GM21825 (cell line): ENCODE measurements around the gene TMEM178B.
"Not testable (repeated sequence)": the region's sequence is repeated elsewhere in the genome, so short reads cannot be mapped to it uniquely, and the experiment has no call there.

ENCODE experiments used
- ATAC-seq: cut with Tn5 transposase; IDR thresholded peaks from one replicate; pipeline ENCODE4 v1.9.1; 2021; ENCODE audit warnings: mild to moderate bottlenecking, moderate library complexity; ENCODE audit not compliant: unreplicated experiment

The TMEM178B gene

GRCh38 chr7:141132671-141133070, 58.8 kb downstream of the TMEM178B start:
- ATAC-seq = no peak

DNA sequence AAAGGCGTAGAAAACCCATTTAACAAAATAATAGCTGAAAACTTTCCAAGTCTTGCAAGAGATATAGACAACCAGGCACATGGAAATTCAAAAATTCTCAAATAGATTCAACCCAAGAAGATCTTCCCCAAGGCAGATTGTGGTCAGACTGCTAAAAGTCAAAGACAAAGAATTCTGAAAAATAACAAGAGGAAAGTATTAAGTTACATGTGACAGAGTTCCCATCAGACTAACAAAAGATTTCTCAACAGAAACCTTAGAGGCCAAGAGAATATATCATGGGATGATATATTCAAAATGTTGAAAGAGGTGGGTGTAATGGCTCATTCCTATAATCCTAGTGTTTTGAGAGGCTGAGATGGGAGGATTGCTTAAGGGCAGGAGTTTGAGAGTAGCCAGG, 59.8 kb downstream of the TMEM178B start:
- no peak for ATAC-seq

DNA sequence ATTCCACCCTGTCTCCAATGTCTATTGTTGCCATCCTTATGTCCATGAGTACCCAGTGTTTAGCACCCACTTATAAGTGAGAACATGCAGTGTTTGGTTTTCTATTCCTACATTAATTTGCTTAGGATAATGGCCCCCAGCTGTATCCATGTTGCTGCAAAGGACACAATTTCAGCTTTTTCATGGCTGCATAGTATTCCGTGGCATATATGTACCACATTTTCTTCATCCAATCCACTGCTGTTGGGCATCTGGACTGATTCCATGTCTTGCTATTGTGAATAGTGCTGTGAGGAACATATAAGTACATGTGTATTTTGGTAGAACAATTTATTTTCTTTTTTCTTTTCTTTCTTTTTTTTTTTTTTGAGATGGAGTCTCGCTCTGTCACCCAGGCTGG, 68.2 kb downstream of the TMEM178B start:
- no peak for ATAC-seq

DNA sequence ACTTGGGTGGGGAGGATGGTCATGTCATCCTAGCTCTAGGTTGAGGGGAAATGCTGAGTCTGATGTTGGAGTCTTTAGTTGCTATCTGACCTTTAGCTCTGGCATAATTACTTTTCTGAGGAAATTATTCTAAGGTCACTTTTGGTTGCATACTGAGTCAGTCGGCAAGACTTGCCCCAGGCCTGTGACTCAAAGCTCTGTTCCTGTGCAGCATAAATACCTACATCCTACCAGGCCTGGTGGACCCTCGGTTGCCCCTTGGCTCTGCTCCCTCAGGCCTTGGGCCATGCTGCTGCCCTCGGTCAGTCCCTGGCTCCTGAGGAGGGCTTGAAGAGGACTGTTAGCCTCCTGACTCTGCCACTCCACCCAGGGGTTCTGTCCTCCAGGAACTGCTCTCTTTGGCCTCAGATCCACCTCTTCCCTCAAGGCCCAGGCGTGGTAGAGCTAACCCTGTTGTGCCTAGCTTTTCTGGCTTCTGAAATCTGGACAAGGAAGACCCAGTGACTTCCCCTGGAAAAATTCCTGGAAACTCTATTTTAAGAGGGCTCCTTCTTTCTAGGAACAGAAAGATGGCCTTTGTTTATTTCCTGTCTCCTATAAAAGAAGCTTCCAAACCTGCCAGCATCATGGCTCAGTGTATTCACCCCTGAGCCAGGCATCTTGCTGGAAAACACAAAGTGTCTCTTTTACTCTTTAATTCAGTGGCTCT, 71.2 kb downstream of the TMEM178B start:
- no peak for ATAC-seq

DNA sequence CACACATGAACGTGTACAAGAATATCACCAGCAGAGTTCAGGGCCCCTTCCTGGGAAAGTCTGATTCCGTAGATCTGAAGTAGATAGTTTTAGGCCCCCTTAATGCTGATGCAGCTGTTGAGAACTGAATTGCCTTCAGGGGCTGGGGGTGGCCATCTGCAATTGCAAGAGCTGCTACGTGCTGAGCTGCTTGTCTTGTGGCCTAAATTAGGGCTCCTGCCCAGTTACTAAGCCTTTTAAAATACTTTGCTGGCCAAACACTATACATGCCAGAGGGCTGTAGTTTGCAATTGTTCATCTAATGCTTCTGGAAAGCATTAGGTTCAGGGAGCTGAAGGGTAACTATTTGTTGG, 71.7 kb downstream of the TMEM178B start:
- ATAC-seq = no peak

GRCh38 chr7:141147482-141147881, 73.6 kb downstream of the TMEM178B start:
- no peak for ATAC-seq

DNA sequence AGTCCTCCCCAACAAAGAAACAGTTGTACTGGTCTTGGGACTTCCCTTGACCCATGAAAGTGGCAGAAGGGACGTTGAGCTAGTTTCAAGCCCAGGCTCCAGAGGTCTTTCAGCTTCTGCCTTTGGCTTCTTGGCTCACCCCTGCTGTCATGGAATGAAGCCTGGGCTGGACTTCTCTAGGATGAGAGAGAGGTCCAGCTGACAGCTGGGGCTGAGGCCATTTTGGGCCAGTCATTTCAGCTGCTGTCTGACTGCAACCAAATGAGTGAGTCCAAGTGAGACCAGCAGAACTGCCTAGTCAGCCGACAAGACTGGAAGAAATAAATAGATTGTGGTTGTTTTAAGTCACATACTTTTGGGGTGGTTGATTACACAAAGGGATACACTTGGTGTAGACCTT, 76.6 kb downstream of the TMEM178B start:
- ATAC-seq = no peak

GRCh38 chr7:141151746-141152145, 77.9 kb downstream of the TMEM178B start:
- no peak for ATAC-seq

DNA sequence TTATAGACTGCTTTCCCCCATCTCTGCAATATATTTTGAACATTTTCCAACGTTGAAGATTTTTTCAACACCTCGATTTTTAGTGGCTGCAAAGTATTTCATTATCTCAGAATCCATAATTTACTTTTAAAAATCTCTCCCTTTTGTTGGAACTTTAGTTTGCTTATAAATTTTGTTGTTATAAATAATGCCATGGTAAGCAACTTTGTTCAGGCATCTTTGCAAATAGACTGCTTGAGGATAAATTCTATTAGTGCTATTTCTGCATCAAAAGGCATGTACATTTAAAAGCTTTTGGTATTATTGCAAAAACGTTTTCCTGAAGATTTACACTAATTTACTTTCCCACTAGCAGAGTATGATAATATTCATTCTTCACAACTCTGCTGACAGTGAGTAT, 79.4 kb downstream of the TMEM178B start:
- no peak for ATAC-seq

- ATAC-seq = no peak
Measured at GRCh38 chr7:141154131-141154732, 80.4 kb downstream of the TMEM178B start.

- ATAC-seq = no peak
Measured at GRCh38 chr7:141156407-141156806, 82.5 kb downstream of the TMEM178B start.

GRCh38 chr7:141157138-141157765, 83.4 kb downstream of the TMEM178B start:
- ATAC-seq = no peak

DNA sequence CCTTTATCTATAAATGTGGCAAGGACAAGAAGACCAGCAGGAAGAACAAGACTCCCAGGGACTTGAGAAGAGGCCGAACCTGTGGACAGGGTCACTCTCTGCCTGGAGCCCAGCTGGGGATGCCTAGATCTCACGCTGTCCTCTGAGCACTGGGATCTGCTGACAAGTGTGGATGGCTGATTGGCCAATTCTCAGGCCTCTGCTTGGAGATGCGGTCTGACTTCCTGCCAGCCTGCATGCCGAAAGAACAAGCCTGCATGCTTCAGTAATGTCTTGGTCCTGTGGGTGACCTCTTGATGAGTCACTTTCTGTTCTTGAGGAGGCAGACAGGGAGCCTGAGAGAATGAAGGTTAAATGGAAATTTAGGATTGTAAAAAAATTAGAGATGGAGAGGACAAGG, 84.7 kb downstream of the TMEM178B start:
- ATAC-seq = no peak

DNA sequence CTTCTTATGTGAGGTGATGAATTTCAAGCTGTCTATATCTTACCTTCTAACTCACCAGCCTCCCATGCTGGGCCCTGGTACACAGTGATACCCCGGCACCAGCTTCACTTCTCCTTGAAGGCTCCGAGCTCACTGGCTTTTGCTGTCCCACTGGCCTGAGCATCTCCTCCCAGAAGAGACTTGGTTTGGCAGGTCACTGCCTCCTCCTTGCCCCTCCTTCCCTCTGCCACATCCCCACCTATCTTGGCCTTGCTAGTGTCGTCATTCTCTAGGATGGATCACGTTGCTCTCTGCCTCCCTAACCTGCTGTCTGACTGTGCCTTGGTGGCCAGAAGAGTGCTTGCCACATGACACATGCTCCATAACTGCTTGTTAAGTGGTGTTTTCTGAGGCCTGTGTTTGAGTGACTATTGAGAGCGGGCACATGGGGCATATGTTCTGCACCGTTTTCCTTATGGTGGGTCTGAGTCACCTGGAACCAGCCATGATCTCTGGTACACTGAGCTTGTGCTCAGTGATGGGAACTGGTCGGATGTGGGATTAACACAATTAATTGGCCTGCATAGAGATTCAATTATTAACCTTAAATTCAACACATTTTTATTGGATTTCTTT, 86.5 kb downstream of the TMEM178B start:
- ATAC-seq = no peak

DNA sequence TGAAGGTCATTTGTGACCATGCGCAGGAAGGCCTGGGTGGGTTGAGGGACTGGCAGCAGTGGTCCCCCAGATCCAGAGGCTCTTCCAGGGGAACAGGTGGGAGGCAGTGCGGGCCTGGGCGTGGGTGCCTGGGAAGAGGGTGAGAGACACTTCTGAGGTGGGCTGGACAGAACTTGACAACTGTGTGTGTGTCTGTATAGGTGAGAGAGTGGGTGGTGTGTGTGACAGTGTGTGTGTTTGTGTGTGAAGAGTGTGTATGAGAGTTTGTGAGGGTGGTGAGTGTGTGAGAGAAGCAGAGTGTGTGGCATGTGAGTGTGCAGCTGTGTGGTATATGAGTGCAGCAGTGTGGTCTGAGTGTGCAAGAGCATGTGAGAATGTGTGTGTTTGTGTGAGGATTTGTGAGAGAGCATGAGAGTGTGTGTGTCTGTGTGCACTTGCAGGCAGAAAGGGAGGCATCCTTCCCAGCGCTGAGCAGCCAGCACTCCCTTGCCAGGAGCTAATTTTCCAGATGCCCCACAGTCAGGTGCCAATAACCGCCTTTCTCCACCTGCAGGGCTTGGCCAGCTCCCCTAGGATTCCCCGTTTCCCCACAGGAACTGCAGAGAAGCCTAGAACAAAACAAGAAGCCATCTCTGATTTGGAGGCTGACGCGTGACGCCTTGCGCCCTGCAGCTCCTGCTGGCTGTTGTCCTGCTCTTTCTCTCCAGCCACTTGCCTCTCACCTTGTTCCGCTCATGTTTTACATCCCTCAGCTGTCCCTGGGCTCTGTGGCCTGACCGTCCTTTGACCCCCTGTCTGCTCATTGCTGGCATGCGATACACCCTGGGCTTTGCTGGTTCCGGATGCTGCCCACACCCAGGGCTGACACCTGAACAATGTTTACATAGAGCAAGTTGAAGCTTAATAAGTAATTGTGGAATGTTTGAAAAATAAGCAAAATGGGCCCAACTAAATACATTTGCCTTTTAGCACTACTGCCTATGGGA, 88.0 kb downstream of the TMEM178B start:
- no peak for ATAC-seq

DNA sequence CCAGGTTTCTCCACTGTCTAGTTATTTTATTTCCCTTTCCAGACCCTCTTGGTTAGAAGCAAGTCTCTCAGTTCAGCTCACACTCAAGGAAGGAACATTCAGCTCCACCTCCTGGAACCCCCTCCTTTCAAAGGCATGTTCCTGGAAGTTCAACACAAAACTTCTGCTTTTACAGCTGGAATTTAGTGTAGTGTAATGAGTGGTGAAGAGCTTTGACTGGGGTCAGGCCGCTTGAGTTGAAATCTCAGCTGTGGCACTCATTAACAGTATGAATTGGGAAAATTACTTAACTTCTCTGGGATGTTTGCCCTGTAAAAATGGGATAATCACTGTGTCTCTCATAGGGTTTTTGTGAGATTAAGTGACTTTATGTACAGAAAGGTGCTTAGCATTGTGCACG, 91.7 kb downstream of the TMEM178B start:
- ATAC-seq = no peak

- no peak for ATAC-seq
Measured at GRCh38 chr7:141166926-141167325, 93.1 kb downstream of the TMEM178B start.

GRCh38 chr7:141167381-141167964, 93.6 kb downstream of the TMEM178B start:
- no peak for ATAC-seq

DNA sequence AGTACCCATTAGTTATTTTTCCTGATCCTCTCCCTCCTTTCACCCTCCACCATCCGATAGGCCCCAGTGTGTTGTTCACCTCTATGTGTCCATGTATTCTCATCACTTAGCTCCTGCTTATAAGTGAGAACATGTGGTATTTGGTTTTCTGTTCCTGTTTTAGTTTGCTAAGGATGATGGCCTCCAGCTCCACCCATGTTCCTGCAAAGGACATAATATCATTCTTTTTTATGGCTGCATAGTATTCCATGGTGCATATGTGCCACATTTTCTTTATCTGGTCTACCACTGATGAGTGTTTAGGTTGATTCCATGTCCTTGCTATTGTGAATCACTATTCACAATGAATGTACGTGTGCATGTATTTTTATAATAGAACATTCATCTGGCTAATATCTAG, 95.3 kb downstream of the TMEM178B start:
- ATAC-seq = not testable (repeated sequence)

DNA sequence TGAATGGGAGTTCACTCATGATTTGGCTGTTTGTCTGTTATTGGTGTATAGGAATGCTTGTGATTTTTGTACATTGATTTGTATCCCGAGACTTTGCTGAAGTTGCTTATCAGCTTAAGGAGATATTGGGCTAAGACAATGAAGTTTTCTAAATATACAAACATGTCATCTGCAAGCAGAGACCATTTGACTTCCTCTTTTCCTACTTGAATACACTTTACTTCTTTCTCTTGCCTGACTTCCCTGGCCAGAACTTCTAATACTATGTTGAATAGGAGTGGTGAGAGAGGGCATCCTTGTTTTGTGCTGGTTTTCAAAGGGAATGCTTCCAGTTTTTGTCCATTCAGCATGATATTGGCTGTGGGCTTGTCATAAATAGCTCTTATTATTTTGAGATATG, 101.9 kb downstream of the TMEM178B start:
- not testable (repeated sequence) for ATAC-seq
